NCI-H748 (cell line): Measurements from ENCODE around the gene JUP.

ENCODE experiments used
- DNase-seq: peaks from one replicate; lab custom pipeline; 2025; ENCODE audit not compliant: unreplicated experiment; lab: John Stamatoyannopoulos, UW

The JUP gene

GRCh38 chr17:41724476-41725050 lies 61.9 kb downstream of the JUP start:
- peak; percentile 68 for DNase-seq

GRCh38 chr17:41723801-41724475 lies 62.6 kb downstream of the JUP start:
- DNase-seq: no peak

GRCh38 chr17:41722231-41722630 lies 64.3 kb downstream of the JUP start:
- DNase-seq: no peak

- DNase-seq: no peak
Measured at GRCh38 chr17:41718287-41718645, 68.2 kb downstream of the JUP start.

GRCh38 chr17:41717408-41718286 lies 68.9 kb downstream of the JUP start:
- no peak for DNase-seq

- DNase-seq: no peak
Measured at GRCh38 chr17:41711669-41712400, 74.7 kb downstream of the JUP start, which contains the start of gene GAST. TSS of gene GAST (plus strand) at chr17:41712331. CDS start at chr17:41715437, 3,106 bp downstream.

- peak; percentile 93 for DNase-seq
Measured at GRCh38 chr17:41710472-41711090, 75.9 kb downstream of the JUP start.

GRCh38 chr17:41707803-41708669 lies 78.5 kb downstream of the JUP start:
- no peak for DNase-seq

- no peak for DNase-seq
Measured at GRCh38 chr17:41705271-41705991, 81.1 kb downstream of the JUP start.
